ENCODE measurements around the gene MTFP1.
"Not testable (repeated sequence)": the region's sequence is repeated elsewhere in the genome, so short reads cannot be mapped to it uniquely, and the experiment has no call there.

The MTFP1 gene

DNA sequence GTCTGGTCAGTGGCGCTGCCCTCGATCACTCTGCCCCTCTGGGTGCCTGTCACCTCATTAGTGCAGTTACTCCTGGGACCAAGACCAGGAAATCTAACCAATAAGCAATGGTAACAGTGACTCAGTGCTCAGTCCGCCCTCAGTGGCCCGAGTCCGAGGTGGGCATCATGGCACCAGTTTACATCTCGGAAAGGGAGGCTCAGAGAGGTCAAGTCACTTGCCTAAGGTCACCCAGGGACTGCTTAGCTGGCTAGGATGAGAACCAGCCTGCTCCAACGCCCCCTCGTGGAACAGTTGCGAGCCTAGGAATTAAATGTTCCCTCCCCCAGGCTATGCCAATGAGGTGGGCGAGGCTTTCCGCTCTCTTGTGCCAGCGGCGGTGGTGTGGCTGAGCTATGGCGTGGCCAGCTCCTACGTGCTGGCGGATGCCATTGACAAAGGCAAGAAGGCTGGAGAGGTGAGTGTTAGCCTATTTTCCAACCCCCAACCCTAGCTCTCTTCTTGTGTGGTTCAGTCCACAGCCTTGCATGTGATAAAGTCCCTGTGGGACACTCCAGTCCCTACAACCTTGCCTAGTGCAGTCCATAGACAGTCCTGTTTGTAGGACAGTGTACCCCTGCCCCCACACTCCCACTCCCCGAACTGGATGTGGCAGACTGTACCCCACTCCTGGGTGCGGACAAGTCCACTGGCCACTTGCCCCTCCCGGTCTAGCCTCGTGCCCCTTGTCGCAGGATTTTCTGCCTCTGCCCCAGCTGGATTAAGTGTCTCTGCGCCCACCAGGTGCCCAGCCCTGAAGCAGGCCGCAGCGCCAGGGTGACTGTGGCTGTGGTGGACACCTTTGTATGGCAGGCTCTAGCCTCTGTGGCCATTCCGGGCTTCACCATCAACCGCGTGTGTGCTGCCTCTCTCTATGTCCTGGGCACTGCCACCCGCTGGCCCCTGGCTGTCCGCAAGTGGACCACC, 1.1 kb downstream of the MTFP1 start:
- DNase-seq, result peak; percentile 88 to 90

DNA sequence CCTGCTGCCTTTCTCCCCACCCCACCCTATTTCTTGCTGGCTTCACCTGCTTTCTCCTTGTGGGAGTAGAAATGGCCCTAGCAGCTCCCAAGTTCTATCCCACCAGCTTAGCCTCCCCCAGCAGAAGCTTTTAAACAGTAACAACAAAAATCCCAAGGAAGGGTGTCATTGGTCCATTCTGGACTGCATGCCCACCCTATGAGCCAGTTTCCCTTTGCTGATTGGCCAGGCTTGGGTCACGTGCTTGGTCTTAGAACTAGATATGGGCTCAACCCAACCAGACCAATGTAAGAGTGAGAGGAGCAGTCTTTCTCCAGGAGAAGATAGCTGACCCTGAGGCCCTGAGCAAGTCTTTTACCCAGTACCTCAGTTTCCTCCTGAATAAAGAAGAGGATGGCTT, 2.3 kb downstream of the MTFP1 start:
- DNase-seq, result no peak

DNA sequence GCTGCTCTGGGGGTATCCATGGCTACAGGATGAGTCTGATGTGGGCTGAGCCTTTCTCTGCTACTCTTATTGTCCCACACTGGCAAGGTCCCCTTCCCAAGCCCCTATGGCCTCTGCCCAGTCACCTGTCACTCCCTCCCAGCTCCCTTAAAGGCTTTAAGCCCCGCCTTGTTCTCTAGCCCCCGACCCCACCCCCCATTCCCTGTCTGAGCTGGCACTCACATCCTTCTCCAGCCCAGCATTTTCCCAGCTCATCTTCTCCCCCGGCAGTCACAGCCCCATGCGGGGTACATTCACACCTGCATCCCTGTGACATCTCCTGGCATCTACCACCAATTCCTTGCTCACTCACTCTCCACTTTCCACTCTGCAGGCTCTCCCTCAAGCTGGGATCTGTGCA, 4.3 kb downstream of the MTFP1 start:
- no peak for DNase-seq

DNA sequence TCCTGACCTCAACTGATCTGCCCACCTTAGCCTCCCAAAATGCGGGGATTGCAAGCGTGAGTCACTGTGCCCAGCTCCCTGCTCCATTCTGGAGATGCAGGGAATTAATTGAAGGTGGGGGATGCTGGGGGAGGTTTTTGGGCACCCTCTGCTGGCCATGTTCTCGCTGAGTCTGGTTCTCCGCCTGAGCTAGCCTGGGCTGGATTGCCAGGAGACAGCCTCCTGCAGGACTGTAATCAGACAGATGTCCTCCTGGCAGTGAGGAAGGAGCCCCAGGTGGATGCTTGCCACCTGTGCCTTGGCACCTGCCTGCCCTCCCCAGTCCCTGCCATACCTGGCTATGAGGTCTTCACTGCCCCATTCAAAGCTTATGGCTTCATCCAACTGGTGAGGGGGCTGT, 5.4 kb downstream of the MTFP1 start:
- no peak for DNase-seq

DNA sequence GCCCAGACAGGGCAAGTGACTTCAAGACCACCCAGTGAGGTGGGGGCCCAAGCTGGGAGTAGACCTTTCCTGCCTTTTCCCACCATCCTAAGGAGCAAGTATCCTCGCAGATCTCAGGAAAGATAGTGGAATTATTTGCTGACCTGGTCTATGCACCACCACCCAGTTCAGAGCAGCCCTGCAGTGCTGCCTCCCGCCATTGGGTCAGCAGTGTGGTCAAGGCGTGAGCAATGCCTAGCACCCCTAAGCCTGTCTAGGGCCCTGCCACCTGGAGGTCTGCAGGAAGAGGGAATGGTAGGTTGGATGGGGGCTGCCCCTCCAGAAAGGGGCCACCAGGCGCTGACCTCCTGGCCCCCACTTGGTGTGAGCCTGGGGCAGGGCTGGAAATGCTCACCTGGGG, 6.5 kb downstream of the MTFP1 start:
- no peak for DNase-seq

DNA sequence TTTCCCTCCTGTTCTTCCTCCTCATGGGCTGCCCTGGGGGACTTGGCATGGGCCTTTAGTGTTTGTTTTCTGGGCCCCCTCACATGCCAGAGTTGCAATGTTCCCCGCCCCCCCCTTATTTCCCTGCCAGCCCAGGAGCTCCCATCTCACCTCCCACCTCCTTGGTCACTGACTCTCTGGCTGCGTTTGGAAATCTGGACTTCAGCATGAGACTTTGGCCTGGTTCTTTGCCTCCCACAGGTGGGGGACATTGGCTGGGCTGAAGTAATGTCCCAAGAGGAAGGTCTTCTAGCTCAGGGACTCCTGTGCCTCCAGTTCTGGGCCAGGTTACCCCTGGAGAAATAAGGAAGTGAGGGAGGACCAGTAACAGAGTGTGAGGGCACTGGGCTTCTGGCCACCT, 7.0 kb downstream of the MTFP1 start:
- DNase-seq, result no peak

DNA sequence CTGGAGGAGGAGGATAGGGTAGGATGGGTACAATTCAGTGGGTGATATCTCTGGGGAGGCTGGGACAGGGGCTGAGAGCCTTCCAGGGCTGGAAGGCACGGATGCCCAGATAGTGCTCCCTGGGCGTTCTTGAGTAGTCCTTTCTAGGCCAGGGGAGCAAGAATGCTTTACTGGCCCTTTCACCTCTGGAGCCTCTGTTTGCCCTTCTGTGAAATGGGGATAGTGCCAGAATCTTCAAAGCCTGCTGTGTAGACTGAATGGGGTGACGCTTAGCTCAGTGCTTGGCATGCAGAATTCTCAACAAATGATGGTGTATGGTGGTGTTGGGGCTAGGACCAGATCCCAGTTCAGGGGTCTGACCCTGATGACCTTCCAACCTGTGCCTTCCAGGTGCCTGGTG, 7.7 kb downstream of the MTFP1 start:
- no peak for DNase-seq

DNA sequence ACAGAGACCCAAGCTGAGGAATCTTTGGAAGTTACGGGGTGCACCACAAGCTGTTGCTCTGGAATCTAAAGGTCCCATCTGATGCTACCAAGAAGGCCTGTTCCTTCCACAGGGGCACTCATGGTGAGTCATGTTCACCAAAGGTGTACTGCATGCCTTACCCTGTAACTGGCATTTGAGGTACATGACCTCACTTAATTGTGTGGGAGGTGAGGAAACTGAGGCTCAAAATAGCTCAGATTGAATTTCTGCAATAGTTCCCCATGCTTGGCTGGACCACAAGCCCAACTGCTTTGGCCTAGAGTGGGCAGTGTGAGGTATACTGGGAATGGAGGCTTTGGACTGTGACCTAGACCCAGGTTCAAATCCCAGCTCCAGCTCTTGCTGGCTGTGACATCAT, 8.2 kb downstream of the MTFP1 start:
- no peak for DNase-seq

DNA sequence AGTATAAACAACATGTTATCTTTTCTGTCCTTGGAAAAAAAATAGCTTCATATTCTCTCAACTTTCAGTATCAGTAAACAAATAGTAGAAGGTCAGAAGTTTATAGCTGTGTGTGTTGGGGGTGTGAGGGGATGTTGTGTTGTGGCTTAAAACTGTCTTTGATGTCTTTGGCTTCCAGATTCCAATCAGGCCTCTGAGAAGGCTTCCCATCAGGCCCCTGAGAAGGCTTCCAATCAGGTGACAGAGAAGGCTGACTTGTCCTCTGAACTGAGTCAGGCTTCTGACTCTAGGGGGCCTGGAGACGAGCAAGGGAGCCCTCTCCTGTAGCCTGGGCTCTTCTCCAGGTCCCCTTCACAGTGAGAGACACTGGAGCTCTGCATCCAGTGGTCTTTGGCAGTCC, 9.3 kb downstream of the MTFP1 start:
- DNase-seq, result no peak

DNA sequence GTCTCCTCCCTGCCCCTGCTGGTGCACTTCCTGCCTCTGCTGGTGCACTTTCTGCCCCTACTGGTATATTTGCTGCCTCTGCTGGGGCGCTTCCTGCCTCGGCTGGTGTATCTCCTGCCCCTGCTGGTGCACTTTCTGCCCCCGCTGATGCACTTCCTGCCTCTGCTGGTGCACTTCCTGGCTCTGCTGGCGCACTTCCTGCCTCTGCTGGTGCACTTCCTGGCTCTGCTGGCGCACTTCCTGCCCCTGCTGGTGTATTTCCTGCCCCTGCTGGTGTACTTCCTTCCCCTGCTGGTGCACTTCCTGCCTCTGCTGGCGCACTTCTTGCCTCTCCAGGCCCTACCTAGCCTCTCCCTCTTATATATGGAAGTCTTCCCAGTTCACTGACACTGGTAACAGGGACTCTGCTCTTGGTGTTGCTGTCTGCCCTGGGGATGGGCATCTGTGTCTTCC, 10.1 kb downstream of the MTFP1 start:
- peak; percentile 92 to 96 for DNase-seq

DNA sequence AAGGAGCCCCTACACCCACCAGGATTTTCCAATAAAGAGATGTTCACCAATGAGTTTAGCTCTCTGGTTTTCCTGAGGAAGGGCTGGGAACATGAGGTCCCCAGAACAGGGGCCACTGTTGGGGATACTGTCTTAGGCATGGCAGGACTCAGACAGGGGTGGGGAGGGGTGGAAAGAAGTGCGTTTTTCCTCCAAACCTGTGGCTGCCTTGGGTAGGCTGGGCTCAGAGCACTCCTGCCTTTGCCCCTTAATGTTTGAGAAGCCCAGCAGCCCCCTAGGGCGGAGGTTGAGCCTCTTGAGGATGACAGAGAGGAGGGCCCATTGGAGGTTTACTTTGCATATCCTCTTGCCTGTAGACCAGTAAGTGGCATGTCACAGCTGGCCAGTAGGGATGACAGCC, 10.6 kb downstream of the MTFP1 start:
- no peak for DNase-seq

DNA sequence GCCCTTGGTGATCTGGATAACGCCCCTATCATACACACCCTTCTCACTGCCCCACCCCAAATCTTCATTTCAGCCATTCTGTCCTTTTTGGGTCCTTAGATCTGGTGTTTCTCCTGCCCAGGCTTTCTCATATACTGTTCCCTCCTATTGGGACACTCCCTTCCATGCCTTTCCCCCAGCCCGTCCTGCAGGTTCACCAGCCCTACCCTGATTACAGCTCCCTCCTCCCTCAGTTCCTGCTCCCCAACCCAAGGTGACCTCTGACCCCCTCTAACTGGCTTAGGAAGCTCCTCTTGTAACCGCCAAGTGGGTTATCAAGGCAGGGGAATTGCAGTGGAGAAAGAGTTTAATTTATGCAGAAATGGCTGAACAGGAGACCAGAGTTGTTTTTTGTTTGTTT, 13.0 kb downstream of the MTFP1 start:
- no peak for DNase-seq

DNA sequence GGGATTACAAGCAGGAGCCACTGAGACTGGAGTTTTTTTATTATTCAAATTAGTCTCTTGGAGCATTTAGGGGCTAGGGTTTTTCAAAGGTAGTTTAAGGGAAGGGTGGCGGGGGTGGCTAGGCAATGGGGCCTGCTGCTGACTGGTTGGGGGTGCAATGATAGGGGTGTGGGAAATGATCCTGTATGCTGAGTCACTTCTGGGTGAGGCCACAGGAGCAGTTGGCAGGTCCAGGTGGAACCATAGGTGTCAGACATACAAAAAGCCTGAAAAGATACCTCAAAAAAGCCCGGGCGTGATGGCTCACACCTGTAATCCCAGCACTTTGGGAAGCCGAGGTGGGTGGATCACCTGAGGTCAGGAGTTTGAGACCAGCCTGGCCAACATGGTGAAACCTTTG, 13.7 kb downstream of the MTFP1 start:
- no peak for DNase-seq

DNA sequence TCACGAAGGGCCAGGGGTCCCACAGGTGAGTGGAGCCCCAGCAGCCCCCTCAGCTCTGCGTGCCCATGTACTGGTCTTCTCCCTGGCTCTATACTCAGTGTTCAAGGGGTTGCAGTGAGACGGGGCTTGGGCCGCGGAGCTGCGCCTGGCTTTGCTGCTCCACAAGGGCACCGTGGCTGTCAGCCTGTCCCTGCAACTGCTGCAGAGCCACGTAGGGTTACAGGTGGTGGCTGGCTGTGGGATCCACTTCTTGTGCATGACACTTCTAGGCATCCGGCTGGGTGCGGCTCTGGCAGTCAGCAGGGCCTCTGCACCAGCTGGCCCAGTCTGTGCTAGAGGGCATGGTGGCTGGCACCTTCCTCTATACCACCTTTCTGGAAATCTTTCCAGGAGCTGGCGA, 14.3 kb downstream of the MTFP1 start:
- DNase-seq, result no peak

DNA sequence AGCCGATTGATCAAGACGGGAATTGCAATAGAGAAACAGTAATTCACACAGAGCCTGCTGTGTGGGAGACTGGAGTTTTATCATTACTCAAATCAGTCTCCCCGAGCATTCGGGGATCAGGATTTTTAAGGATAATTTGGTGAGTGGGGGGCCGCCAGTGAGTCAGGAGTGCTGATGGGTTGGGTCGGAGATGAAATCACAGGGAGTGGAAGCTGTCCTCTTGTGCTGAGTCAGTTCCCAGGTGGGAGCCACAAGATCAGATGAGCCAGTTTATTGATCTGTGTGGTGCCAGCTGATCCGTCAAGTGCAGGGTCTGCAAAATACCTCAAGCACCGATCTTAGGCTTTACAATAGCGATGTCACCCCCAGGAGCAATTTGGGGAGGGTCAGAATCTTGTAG, 15.5 kb downstream of the MTFP1 start:
- DNase-seq, result no peak

DNA sequence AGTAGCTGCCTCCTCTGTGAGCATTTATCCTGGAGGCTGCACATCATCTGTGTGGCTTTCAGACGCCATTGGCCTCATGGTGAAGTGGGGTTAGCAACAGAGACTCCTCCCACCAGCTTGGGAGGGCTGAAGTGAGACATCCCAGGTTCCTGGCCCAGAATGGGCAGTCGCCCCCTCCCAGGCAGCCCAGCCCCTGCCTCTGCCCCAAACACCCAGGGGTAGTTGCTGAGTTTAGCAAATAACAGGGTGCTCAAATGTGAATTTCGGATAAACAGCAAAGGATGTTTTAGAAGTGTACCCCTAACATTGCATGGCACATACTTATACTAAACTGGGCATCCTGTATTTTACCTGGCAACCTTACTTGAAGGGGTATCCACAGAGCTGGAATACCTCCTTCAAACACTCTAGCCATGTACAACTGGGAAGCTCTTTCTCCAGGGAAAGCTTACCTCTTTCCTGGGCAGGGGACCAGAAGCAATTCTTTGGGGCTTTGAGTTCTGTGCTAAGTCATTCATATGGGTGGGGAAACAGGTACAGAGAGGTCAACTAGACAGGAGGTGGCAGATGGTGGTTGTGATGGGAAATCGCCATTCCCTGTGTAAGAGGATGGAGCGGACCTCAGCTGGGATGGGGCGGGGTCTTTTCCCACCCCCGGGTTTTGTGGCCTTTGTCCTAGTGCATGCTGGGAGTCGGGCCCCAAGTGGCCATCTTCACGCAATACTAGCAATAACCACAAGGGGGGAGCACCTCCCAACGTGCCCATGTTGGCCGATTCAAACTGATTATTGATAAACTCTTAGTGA, 19.3 kb downstream of the MTFP1 start:
- peak; percentile 53 to 66 for DNase-seq

DNA sequence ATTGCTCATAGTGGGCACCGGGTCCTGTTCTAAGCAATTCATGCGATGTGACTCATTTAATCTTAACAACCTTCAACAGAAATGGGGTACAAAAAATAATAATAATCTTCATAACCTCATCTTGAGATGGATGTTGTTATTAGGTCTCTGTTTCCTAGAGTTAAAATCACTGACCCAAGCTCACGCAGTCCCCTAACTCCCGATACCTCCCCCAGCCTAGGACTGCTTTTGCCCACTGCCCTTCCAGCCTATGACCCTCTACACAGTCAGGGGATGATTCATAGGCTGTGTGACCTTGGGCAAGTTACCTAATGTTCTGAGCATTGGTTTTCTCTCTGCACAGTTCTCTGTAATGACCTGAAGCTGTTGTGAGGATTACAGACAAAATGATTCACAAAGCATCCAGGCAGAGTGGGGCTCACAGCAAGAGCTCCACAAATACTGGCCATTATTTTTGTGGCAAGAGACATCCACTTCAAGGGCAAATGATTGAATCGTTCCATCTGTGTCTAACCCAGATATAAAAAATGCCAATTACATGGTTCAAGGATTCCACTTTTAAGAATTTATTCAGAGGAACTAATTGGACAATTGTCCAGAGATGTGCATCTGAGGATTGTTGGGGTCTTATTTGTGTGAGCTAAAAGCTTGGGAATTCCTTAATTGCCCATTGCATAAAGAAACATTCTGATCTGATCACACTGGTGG, 20.0 kb downstream of the MTFP1 start:
- DNase-seq, result no peak

DNA sequence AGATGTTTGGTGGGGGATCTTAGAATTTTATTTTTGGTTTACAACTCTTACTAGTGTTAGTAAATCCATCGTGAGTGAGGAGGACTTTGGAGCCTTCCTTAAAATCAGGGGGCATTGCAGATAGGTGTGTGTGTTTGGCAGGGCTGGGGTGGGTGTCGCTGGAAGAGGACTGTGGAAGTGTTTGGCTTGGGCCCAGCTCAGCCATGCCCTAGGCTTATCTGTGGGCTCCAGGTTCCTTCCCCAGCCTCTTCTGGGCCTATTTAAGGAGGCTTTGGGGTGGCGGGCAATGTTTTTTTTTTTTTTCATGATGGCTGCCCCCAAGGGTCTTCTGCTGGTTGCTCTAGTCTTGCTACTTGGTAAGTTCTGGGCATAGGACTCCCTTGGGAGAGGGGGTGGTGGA, 22.1 kb downstream of the MTFP1 start:
- DNase-seq, result no peak

DNA sequence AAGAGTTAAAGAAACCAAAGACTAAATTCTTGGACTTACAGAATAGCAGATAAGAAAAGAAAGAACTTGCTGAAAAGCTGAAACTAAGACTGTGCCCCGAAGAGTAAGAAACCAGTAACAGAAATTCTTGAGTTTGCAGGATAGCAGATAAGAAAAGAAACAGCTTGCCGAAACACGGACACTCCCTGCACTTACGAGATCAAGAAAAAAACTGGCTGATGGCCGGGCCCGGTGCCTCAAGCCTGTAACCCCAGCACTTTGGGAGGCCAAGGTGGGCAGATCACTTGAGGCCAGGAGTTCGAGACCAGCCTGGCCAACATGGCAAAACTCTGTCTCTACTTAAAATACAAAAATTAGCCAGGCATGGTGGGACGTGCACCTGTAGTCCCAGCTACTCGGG, 25.9 kb downstream of the MTFP1 start:
- not testable (repeated sequence) for DNase-seq

DNA sequence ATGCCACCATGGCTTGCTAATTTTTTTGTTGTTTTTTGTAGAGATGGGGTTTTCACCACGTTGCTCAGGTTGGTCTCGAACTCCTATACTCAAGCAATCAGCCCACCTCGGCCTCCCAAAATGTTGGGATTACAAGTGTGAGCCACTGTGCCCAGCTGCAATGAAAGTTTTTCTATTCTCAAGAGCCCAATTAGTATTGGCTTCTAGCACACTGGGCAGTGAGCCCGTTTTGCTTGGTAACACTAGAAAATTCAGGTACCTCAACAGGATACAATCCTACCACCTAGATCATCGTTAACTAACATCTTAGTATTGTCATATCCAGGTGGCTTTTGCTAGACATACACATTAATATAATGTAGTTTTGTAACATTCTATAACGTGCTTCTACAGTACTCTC, 27.3 kb downstream of the MTFP1 start:
- no peak for DNase-seq

DNA sequence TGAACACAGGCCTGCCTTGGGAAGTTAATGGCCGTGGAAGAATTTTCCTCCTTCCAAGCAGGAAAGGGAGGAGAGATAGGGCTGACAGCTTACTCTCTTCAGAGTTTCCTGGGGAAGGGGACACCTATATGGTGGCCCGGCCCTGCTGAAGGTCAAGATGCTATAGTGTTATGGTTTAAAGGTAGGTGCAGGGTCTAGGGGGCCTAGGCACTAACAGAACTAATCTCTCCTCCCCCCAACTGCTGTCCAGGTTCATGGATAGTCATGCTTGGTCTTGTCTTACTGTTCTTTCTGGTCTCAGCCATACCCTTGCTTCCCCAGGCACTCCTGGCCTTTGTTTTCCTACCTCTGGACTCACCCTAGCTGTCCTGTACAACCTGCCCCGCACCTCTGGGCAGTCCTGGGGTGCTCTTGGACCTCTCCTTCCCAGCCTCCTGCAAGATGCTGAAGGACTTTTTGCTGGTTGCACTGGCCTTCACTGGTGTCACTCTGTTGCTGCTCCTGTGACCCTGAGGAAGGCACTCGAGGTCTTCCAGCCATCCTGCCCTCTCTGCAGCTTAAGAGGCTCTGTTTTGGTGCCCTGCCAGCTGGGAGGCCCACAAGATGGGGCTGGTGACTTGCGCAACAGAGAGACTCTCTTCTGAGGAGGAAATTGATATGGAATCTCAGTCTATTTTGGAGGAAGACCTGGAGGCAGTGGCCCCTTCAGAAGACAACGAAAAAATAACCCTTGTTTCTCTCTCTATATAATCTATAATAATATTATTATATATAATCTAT, 28.4 kb downstream of the MTFP1 start:
- DNase-seq, result no peak

DNA sequence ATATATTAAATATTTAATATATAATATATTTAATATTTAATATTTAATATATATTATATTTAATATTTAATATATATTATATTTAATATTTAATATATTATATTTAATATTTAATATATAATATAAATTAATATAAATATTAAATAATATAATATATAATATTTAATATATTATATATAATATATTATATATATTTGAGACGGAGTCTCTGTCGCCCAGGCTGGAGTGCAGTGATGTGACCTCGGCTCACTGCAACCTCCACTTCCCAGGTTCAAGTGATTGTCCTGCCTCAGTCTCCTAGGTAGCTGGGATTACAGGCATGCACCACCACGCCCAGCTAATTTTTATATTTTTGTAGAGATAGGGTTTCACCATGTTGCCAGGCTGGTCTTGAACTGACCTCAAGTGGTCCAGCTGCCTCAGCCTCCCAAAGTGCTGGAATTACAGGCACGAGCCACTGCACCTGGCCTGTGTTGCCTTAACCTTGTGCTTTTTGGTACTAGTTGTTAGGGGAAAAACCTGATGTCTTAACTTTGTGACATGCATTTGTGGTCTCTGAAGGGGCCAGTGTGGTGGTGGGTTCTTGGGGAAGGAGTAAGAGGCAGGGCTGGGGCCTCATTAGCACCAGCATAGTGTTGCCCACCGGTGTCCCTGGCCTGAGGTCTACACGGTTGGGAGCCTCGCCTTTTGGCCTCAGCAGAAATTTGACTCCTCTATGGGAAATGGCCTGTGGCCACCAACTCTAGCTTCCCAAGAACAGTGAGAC, 29.7 kb downstream of the MTFP1 start:
- no peak for DNase-seq
